ENCODE measurements around the gene STAG1.
"Not testable (repeated sequence)": the region's sequence is repeated elsewhere in the genome, so short reads cannot be mapped to it uniquely, and the experiment has no call there.

STAG1 gene

GRCh38 chr3:136620436-136620835, 131.7 kb downstream of the STAG1 start:
- no peak for DNase-seq (ENCODE audit: insufficient read length, low spot score)
- no peak for FAIRE-seq
- TF ChIP-seq POU2F2 (IDR thresholded peaks at IDR 0.05; ENCODE audit: low read depth, low read length) (no peak), TAF1 (IDR thresholded peaks at IDR 0.05; ENCODE audit: low read depth, low read length) (no peak), POLR2AphosphoS5 (IDR thresholded peaks at IDR 0.05; ENCODE audit: low read depth, low read length) (no peak), PAX5 (IDR thresholded peaks at IDR 0.05; ENCODE audit: insufficient read depth, low read length, severe bottlenecking) (no peak), SPI1 (IDR thresholded peaks at IDR 0.05; ENCODE audit: low read depth, low read length) (no peak), POLR2A (IDR thresholded peaks at IDR 0.05; ENCODE audit: low read depth, low read length) (no peak)

GRCh38 chr3:136617969-136618525, 134.1 kb downstream of the STAG1 start:
- FAIRE-seq; DNase-seq (ENCODE audit: insufficient read length, low spot score): not testable (repeated sequence)

- TF ChIP-seq PAX5 (IDR thresholded peaks at IDR 0.05; ENCODE audit: insufficient read depth, low read length, severe bottlenecking) (no peak), POLR2AphosphoS5 (IDR thresholded peaks at IDR 0.05; ENCODE audit: low read depth, low read length) (no peak), POLR2A (IDR thresholded peaks at IDR 0.05; ENCODE audit: low read depth, low read length) (no peak), TAF1 (IDR thresholded peaks at IDR 0.05; ENCODE audit: low read depth, low read length) (no peak), POU2F2 (IDR thresholded peaks at IDR 0.05; ENCODE audit: low read depth, low read length) (no peak), SPI1 (IDR thresholded peaks at IDR 0.05; ENCODE audit: low read depth, low read length) (no peak)
- FAIRE-seq (no peak), DNase-seq (ENCODE audit: insufficient read length, low spot score) (no peak)
Observed at GRCh38 chr3:136617198-136617597, 135.0 kb downstream of the STAG1 start.

- no peak for TF ChIP-seq POU2F2 (IDR thresholded peaks at IDR 0.05; ENCODE audit: low read depth, low read length)
- no peak for TF ChIP-seq TAF1 (IDR thresholded peaks at IDR 0.05; ENCODE audit: low read depth, low read length)
- no peak for TF ChIP-seq PAX5 (IDR thresholded peaks at IDR 0.05; ENCODE audit: insufficient read depth, low read length, severe bottlenecking)
- TF ChIP-seq POLR2A (IDR thresholded peaks at IDR 0.05; ENCODE audit: low read depth, low read length): no peak
- TF ChIP-seq POLR2AphosphoS5 (IDR thresholded peaks at IDR 0.05; ENCODE audit: low read depth, low read length): no peak
- TF ChIP-seq SPI1 (IDR thresholded peaks at IDR 0.05; ENCODE audit: low read depth, low read length): no peak
- DNase-seq (ENCODE audit: insufficient read length, low spot score): no peak
- no peak for FAIRE-seq
Observed at GRCh38 chr3:136612512-136612911, 139.7 kb downstream of the STAG1 start.

GRCh38 chr3:136606990-136607389, 145.2 kb downstream of the STAG1 start:
- TF ChIP-seq SPI1 (IDR thresholded peaks at IDR 0.05; ENCODE audit: low read depth, low read length): 0 out of 2 replicates have a peak, but pooled peaks have one; percentile 15
- no peak for TF ChIP-seq POU2F2 (IDR thresholded peaks at IDR 0.05; ENCODE audit: low read depth, low read length)
- FAIRE-seq (no peak), DNase-seq (ENCODE audit: insufficient read length, low spot score) (no peak)

- DNase-seq (ENCODE audit: insufficient read length, low spot score); FAIRE-seq: not testable (repeated sequence)
Observed at GRCh38 chr3:136606216-136606615, 146.0 kb downstream of the STAG1 start.

- DNase-seq (ENCODE audit: insufficient read length, low spot score): no peak
- no peak for TF ChIP-seq SPI1 (IDR thresholded peaks at IDR 0.05; ENCODE audit: low read depth, low read length)
- TF ChIP-seq TAF1 (IDR thresholded peaks at IDR 0.05; ENCODE audit: low read depth, low read length): no peak
- TF ChIP-seq PAX5 (IDR thresholded peaks at IDR 0.05; ENCODE audit: insufficient read depth, low read length, severe bottlenecking): no peak
- no peak for TF ChIP-seq POLR2AphosphoS5 (IDR thresholded peaks at IDR 0.05; ENCODE audit: low read depth, low read length)
- no peak for TF ChIP-seq POLR2A (IDR thresholded peaks at IDR 0.05; ENCODE audit: low read depth, low read length)
- no peak for TF ChIP-seq POU2F2 (IDR thresholded peaks at IDR 0.05; ENCODE audit: low read depth, low read length)
- no peak for FAIRE-seq
Observed at GRCh38 chr3:136604961-136605360, 147.2 kb downstream of the STAG1 start.

- FAIRE-seq (no peak), DNase-seq (ENCODE audit: insufficient read length, low spot score) (no peak)
- TF ChIP-seq TAF1 (IDR thresholded peaks at IDR 0.05; ENCODE audit: low read depth, low read length): no peak
- TF ChIP-seq POLR2AphosphoS5 (IDR thresholded peaks at IDR 0.05; ENCODE audit: low read depth, low read length): no peak
- TF ChIP-seq POLR2A (IDR thresholded peaks at IDR 0.05; ENCODE audit: low read depth, low read length): no peak
- TF ChIP-seq SPI1 (IDR thresholded peaks at IDR 0.05; ENCODE audit: low read depth, low read length): no peak
- no peak for TF ChIP-seq PAX5 (IDR thresholded peaks at IDR 0.05; ENCODE audit: insufficient read depth, low read length, severe bottlenecking)
- TF ChIP-seq POU2F2 (IDR thresholded peaks at IDR 0.05; ENCODE audit: low read depth, low read length): no peak
Observed at GRCh38 chr3:136602818-136603217, 149.4 kb downstream of the STAG1 start.

GRCh38 chr3:136595913-136596697, 156.1 kb downstream of the STAG1 start:
- TF ChIP-seq PAX5 (IDR thresholded peaks at IDR 0.05; ENCODE audit: insufficient read depth, low read length, severe bottlenecking): no peak
- TF ChIP-seq POU2F2 (IDR thresholded peaks at IDR 0.05; ENCODE audit: low read depth, low read length): no peak
- peak; percentile 2; the same call in 1 of the 2 replicates for TF ChIP-seq SPI1 (IDR thresholded peaks at IDR 0.05; ENCODE audit: low read depth, low read length)
- FAIRE-seq (peak; percentile 28), DNase-seq (ENCODE audit: insufficient read length, low spot score) (no peak)

- no peak for DNase-seq (ENCODE audit: insufficient read length, low spot score)
- no peak for TF ChIP-seq SPI1 (IDR thresholded peaks at IDR 0.05; ENCODE audit: low read depth, low read length)
- TF ChIP-seq POLR2A (IDR thresholded peaks at IDR 0.05; ENCODE audit: low read depth, low read length): no peak
- TF ChIP-seq PAX5 (IDR thresholded peaks at IDR 0.05; ENCODE audit: insufficient read depth, low read length, severe bottlenecking): no peak
- TF ChIP-seq POLR2AphosphoS5 (IDR thresholded peaks at IDR 0.05; ENCODE audit: low read depth, low read length): no peak
- no peak for TF ChIP-seq POU2F2 (IDR thresholded peaks at IDR 0.05; ENCODE audit: low read depth, low read length)
- no peak for TF ChIP-seq TAF1 (IDR thresholded peaks at IDR 0.05; ENCODE audit: low read depth, low read length)
- FAIRE-seq: no peak
Observed at GRCh38 chr3:136586580-136586979, 165.6 kb downstream of the STAG1 start.

All from GM12891 (cell line).